ENCODE measurements around the gene TESMIN.

TESMIN gene

GRCh38 chr11:68714060-68714856 lies 37.1 kb downstream of the TESMIN start:
- DNase-seq (ENCODE audit: low read depth, low spot score): no peak
- H3K27ac ChIP-seq: no peak overlapping the region

DNA sequence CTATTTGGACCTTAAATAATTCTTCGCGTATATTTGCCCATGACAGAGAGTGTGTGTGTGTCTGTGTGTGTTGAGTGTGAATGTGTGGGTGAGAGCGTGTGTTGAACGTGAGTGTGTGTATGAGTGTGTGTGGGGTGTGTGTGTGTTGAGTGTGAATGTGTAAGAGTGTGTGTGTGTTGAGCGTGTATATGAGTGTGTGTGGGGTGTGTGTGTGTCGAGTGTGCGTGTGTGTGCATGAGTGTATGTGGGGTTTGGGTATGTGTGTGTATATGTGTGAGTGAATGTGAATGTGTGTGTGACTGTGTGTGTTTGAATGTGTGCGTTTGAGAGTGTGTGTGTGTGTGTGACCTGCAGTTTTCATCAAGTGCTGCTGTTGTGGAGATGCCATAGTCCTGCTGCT lies 40.2 kb downstream of the TESMIN start:
- H3K27ac ChIP-seq: no peak overlapping the region
- no peak for DNase-seq (ENCODE audit: low read depth, low spot score)

GRCh38 chr11:68710409-68710808 lies 40.9 kb downstream of the TESMIN start:
- no peak overlapping the region for H3K27ac ChIP-seq
- no peak for DNase-seq (ENCODE audit: low read depth, low spot score)

GRCh38 chr11:68709062-68709461 lies 42.3 kb downstream of the TESMIN start:
- H3K27ac ChIP-seq: no peak overlapping the region
- DNase-seq (ENCODE audit: low read depth, low spot score): no peak

- DNase-seq (ENCODE audit: low read depth, low spot score): no peak
- no peak overlapping the region for H3K27ac ChIP-seq
Measured at GRCh38 chr11:68707527-68707926, 43.8 kb downstream of the TESMIN start.

- no peak for DNase-seq (ENCODE audit: low read depth, low spot score)
- no peak overlapping the region for H3K27ac ChIP-seq
Measured at GRCh38 chr11:68704887-68705286, 46.4 kb downstream of the TESMIN start.

DNA sequence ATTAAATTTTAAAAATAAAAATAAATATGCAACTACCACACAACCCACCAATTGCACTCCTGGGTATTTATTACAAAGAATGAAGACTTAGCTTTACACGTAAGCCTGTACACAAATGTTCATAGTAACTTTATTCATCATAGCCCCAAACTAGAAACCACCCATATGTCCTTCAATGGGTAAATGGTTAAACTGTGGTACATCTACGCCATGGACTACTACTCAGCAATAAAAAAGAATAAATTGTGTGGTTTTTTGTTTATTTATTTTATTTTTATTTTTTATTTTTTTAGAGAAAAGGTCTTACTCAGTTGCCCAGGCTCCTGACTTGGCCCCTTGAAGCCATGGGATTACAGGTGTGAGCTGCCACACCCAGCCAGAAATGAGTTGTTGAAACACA lies 52.3 kb downstream of the TESMIN start:
- DNase-seq (ENCODE audit: low read depth, low spot score): no peak
- H3K27ac ChIP-seq: no peak overlapping the region

- H3K27ac ChIP-seq: no peak overlapping the region
- DNase-seq (ENCODE audit: low read depth, low spot score): no peak
Measured at GRCh38 chr11:68695531-68695930, 55.8 kb downstream of the TESMIN start.

- no peak for DNase-seq (ENCODE audit: low read depth, low spot score)
- no peak overlapping the region for H3K27ac ChIP-seq
Measured at GRCh38 chr11:68694431-68695297, 56.7 kb downstream of the TESMIN start.

- no peak overlapping the region for H3K27ac ChIP-seq
- DNase-seq (ENCODE audit: low read depth, low spot score): no peak
Measured at GRCh38 chr11:68693484-68693882, 57.8 kb downstream of the TESMIN start.

- no peak overlapping the region for H3K27ac ChIP-seq
- DNase-seq (ENCODE audit: low read depth, low spot score): no peak
Measured at GRCh38 chr11:68692871-68693483, 58.3 kb downstream of the TESMIN start.

- no peak overlapping the region for H3K27ac ChIP-seq
- no peak for DNase-seq (ENCODE audit: low read depth, low spot score)
Measured at GRCh38 chr11:68692115-68692514, 59.2 kb downstream of the TESMIN start.

GRCh38 chr11:68691402-68691784 lies 59.9 kb downstream of the TESMIN start:
- no peak overlapping the region for H3K27ac ChIP-seq
- no peak for DNase-seq (ENCODE audit: low read depth, low spot score)

GRCh38 chr11:68690671-68691401 lies 60.5 kb downstream of the TESMIN start:
- no peak for DNase-seq (ENCODE audit: low read depth, low spot score)

GRCh38 chr11:68689737-68690625 lies 61.3 kb downstream of the TESMIN start:
- DNase-seq (ENCODE audit: low read depth, low spot score): no peak
- H3K27ac ChIP-seq: no peak overlapping the region

More at GRCh38 chr11:68690671-68691401, 60.5 kb downstream of the TESMIN start:
- H3K27ac ChIP-seq: no peak overlapping the region

DNA sequence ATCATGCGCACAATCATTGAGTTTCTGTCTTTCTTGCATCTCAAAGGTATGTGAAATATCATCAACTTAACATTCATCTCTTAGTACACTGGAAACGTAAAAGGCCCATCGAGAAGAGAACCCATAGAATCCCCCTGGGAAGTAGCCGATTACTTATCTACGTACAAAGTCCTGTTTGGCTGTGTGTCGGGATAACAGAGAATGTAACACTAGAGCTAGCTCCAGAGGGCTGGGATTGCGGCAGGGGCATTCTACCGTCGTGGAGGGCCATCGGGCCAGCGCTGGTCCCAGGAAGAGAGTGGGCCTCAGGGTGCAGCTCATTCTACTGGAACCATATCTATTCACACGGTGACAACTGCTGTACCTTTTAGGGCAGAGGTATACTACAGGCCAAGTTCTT lies 62.4 kb downstream of the TESMIN start:
- DNase-seq (ENCODE audit: low read depth, low spot score): no peak
- no peak overlapping the region for H3K27ac ChIP-seq

- H3K27ac ChIP-seq: no peak overlapping the region
- DNase-seq (ENCODE audit: low read depth, low spot score): no peak
Measured at GRCh38 chr11:68687986-68688385, 63.3 kb downstream of the TESMIN start.

DNA sequence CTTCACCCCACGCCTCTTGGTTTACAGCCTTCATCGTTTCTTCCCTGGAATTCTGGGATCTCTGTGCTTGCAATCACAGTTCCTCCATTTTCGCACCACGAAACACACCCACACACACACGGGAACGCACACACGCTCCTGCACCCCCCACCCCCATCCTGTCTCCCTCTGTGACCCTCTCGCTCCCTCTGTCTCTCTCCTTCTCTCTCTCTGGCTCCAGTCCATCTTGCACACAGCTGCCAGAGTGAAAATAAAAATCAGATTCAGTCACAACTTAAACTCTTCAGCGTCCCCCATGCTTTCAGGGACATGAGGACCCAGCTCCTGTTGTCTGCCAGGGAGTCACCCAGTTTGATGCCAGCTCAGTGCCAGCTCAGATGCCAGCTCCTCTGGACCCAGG lies 64.0 kb downstream of the TESMIN start:
- no peak for DNase-seq (ENCODE audit: low read depth, low spot score)
- no peak overlapping the region for H3K27ac ChIP-seq

GRCh38 chr11:68686486-68686885 lies 64.8 kb downstream of the TESMIN start:
- no peak for DNase-seq (ENCODE audit: low read depth, low spot score)
- no peak overlapping the region for H3K27ac ChIP-seq
